ENCODE results near the gene HDAC5.
A peak's percentile ranks its signal among the peaks of the same experiment; 100 is the strongest.

HDAC5 gene

GRCh38 chr17:44071198-44071520 is 52.3 kb downstream of the HDAC5 start (continued):
- TF ChIP-seq OSR2 (tag by site-specific recombination; IDR thresholded peaks at IDR 0.05), result no peak
- TF ChIP-seq ZNF350 (tag by site-specific recombination; IDR thresholded peaks at IDR 0.05), result no peak
- TF ChIP-seq ZNF48 (tag by site-specific recombination; IDR thresholded peaks at IDR 0.05), result no peak
- no peak for TF ChIP-seq MZF1 (tag by site-specific recombination; IDR thresholded peaks at IDR 0.05; ENCODE audit: borderline replicate concordance)
- 0 out of 2 replicates have a peak, but pooled peaks have one; percentile 42 for TF ChIP-seq ZNF362 (tag by site-specific recombination; IDR thresholded peaks at IDR 0.05)
- TF ChIP-seq ZNF132 (tag by site-specific recombination; IDR thresholded peaks at IDR 0.05; ENCODE audit: borderline replicate concordance), result no peak
- TF ChIP-seq ZNF138 (tag by site-specific recombination; IDR thresholded peaks at IDR 0.05; ENCODE audit: borderline replicate concordance), result no peak
- no peak for TF ChIP-seq ZNF768 (tag by site-specific recombination; IDR thresholded peaks at IDR 0.05)
- TF ChIP-seq ZSCAN5A (tag by site-specific recombination; IDR thresholded peaks at IDR 0.05), result no peak
- TF ChIP-seq ZNF239 (tag by site-specific recombination; IDR thresholded peaks at IDR 0.05), result no peak
- no peak for TF ChIP-seq ZXDB (tag by site-specific recombination; IDR thresholded peaks at IDR 0.05)
- TF ChIP-seq ZBTB17 (tag by site-specific recombination; IDR thresholded peaks at IDR 0.05), result peak; percentile 89
- no peak for TF ChIP-seq ZSCAN4 (tag by site-specific recombination; IDR thresholded peaks at IDR 0.05)
- TF ChIP-seq ZNF561 (tag by site-specific recombination; IDR thresholded peaks at IDR 0.05; ENCODE audit: borderline replicate concordance), result no peak
- TF ChIP-seq KLF16 (tag by site-specific recombination; IDR thresholded peaks at IDR 0.05), result 0 out of 2 replicates have a peak, but pooled peaks have one; percentile 17
- TF ChIP-seq ZNF670 (tag by site-specific recombination; IDR thresholded peaks at IDR 0.05; ENCODE audit: low read depth), result no peak
- TF ChIP-seq ZNF76 (tag by site-specific recombination; IDR thresholded peaks at IDR 0.05; ENCODE audit: borderline replicate concordance, low read depth), result 0 out of 2 replicates have a peak, but pooled peaks have one; percentile 11
- no peak for TF ChIP-seq HOXC10 (CRISPR knock-in tag; IDR thresholded peaks at IDR 0.05)
- no peak for TF ChIP-seq ZNF423 (tag by site-specific recombination; IDR thresholded peaks at IDR 0.05)
- TF ChIP-seq SP7 (tag by site-specific recombination; IDR thresholded peaks at IDR 0.05), result no peak; the same call in 1 of the 2 replicates
- no peak for TF ChIP-seq ZNF658 (tag by site-specific recombination; IDR thresholded peaks at IDR 0.05)
- TF ChIP-seq PRDM4 (tag by site-specific recombination; IDR thresholded peaks at IDR 0.05), result no peak
- TF ChIP-seq ZNF555 (tag by site-specific recombination; conservative IDR thresholded peaks at IDR 0.05), result no peak
- no peak for TF ChIP-seq ZNF664 (tag by site-specific recombination; IDR thresholded peaks at IDR 0.05)
- TF ChIP-seq ZNF366 (tag by site-specific recombination; conservative IDR thresholded peaks at IDR 0.05), result no peak
